HepG2 (cell line): ENCODE data around the gene CBL. TPM values are rescaled to one million over a fixed set of nuclear protein-coding genes. Genes with fewer than 3 reads are reported as not detected.

Experiments used
- ATAC-seq: fragments of 200-7000 bp; cut with Tn5 transposase; 3 replicates; pipeline ENCODE4 v1.9.1; 2020; ENCODE audit warnings: mild to moderate bottlenecking, moderate library complexity
- BruUV-seq: library from RNA; stranded (reverse); fragments of 400-500 nt; replicated peaks from 2 replicates; lab custom pipeline; 2021; lab: Mats Ljungman, UMichigan
- CTCF ChIA-PET: fragments of 300-600 bp; formaldehyde crosslinking; extraction: SDS; loops from one replicate; lab custom pipeline; 2021; ENCODE audit warnings: low total read pairs, inconsistent platforms, low intra/inter-chr PET ratio; lab: Yijun Ruan, JAX
- POLR2A ChIA-PET: fragments of 350-600 bp; sonication (Branson Sonifier 250); formaldehyde crosslinking; loops from one replicate; lab custom pipeline; 2020; ENCODE audit warnings: antibody characterized with exemption, inconsistent platforms; lab: Yijun Ruan, JAX
- DNase-seq: peaks from one replicate; pipeline ENCODE4 v3.0.0-alpha.2; 2015; ENCODE audit warnings: low spot score
- FAIRE-seq: peaks from 3 replicates; lab custom pipeline; 2011; peaks lifted over from hg19 to GRCh38; lab: Jason Lieb, UNC
- H2AFZ ChIP-seq: one replicate; pipeline ENCODE4 v1.6.1; 2011; ENCODE audit warnings: low read length, inconsistent platforms
- H3K27ac ChIP-seq: fragments of 300-600 bp; 3 replicates; pipeline ENCODE4 v1.8.0; 2011; ENCODE audit warnings: mixed run types, mild to moderate bottlenecking, mixed read lengths, low read length, inconsistent platforms; ENCODE audit not compliant: insufficient read depth; ENCODE audit errors: extremely low read length
- H3K27me3 ChIP-seq, 2 experiments: fragments of 200-600 bp in 1 of 2; 2 replicates in 1 of 2; 3 replicates in 1 of 2; pipeline versions ENCODE4 v1.6.0 to v1.8.0; 2011; ENCODE audit warnings: low read length in 2 of 2, mild to moderate bottlenecking in 2 of 2, moderate library complexity in 2 of 2, inconsistent platforms in 1 of 2; ENCODE audit not compliant: insufficient read depth in 2 of 2, control insufficient read depth in 1 of 2
- H3K36me3 ChIP-seq, 2 experiments: fragments of 200-600 bp in 1 of 2; replicated peaks in 1 of 2; 2 replicates in 1 of 2; 3 replicates in 1 of 2; pipeline versions ENCODE4 v1.5.1 to v1.8.0; 2011; ENCODE audit warnings: low read length in 2 of 2, inconsistent platforms in 1 of 2; ENCODE audit not compliant: insufficient read depth in 2 of 2, control insufficient read depth in 1 of 2
- H3K4me1 ChIP-seq: 2 replicates; pipeline ENCODE4 v1.5.1; 2012; ENCODE audit warnings: low read length, inconsistent platforms; ENCODE audit not compliant: insufficient read depth
- H3K4me2 ChIP-seq: 2 replicates; pipeline ENCODE4 v1.6.0; 2011; ENCODE audit warnings: low read depth, low read length, inconsistent platforms
- H3K4me3 ChIP-seq, 3 experiments: fragments of 200-600 bp in 1 of 3; sonication (generic), shearing (Covaris generic) in 1 of 3; replicated peaks in 1 of 3; 2 replicates each; pipeline ENCODE4 v1.5.1; 2011 to 2016; ENCODE audit warnings: low read length in 3 of 3, inconsistent platforms in 2 of 3, low read depth in 2 of 3, mild to moderate bottlenecking in 2 of 3, control low read depth in 1 of 3, mixed read lengths in 1 of 3; ENCODE audit not compliant: insufficient read depth in 1 of 3
- H3K79me2 ChIP-seq: one replicate; pipeline ENCODE4 v1.6.1; 2011; ENCODE audit warnings: low read length, inconsistent platforms; ENCODE audit not compliant: insufficient read depth
- H3K9ac ChIP-seq: 2 replicates; pipeline ENCODE4 v1.6.0; 2011; ENCODE audit warnings: mild to moderate bottlenecking, low read depth, low read length, inconsistent platforms; ENCODE audit not compliant: insufficient read depth
- H3K9me3 ChIP-seq: 2 replicates; pipeline ENCODE4 v1.5.1; 2012; ENCODE audit warnings: mild to moderate bottlenecking, low read length
- H4K20me1 ChIP-seq: 2 replicates; pipeline ENCODE4 v1.6.0; 2011; ENCODE audit warnings: inconsistent platforms, mild to moderate bottlenecking, low read length, moderate library complexity; ENCODE audit not compliant: insufficient read depth
- DNMT1 ChIP-seq: sonication (generic); formaldehyde crosslinking; IDR thresholded peaks from 2 replicates; pipeline ENCODE4 v1.5.1; 2020; ENCODE audit warnings: mild to moderate bottlenecking, missing genetic modification reagents
- FOXJ3 ChIP-seq: sonication (generic); formaldehyde crosslinking; IDR thresholded peaks from 2 replicates; pipeline ENCODE4 v1.4.0; 2020; ENCODE audit warnings: missing genetic modification reagents, mild to moderate bottlenecking, borderline replicate concordance
- FOXP4 ChIP-seq: sonication (generic); formaldehyde crosslinking; IDR thresholded peaks from 2 replicates; pipeline ENCODE4 v1.4.0; 2020; ENCODE audit warnings: missing genetic modification reagents
- HHEX ChIP-seq: IDR thresholded peaks from 2 replicates; pipeline ENCODE4 v1.6.1; 2016; ENCODE audit warnings: control low read depth
- KDM1A ChIP-seq: IDR thresholded peaks from 2 replicates; pipeline ENCODE4 v1.6.1; 2016; ENCODE audit warnings: missing compliant biosample characterization
- KMT2A ChIP-seq: sonication (generic); formaldehyde crosslinking; IDR thresholded peaks from 2 replicates; pipeline ENCODE4 v1.4.0; 2020; ENCODE audit warnings: missing genetic modification reagents
- KMT2B ChIP-seq: IDR thresholded peaks from 2 replicates; pipeline ENCODE4 v1.6.1; 2016; ENCODE audit warnings: missing genetic modification reagents, missing compliant biosample characterization
- NFRKB ChIP-seq: fragments of 450-650 bp; IDR thresholded peaks from 2 replicates; pipeline ENCODE4 v1.6.1; 2017
- PBX2 ChIP-seq: IDR thresholded peaks from 2 replicates; pipeline ENCODE4 v1.6.1; 2016; ENCODE audit warnings: control low read depth
- PHB2 ChIP-seq: fragments of 450-650 bp; IDR thresholded peaks from 2 replicates; pipeline ENCODE4 v1.6.1; 2018; ENCODE audit not compliant: partially characterized antibody
- PITX1 ChIP-seq: sonication (generic); formaldehyde crosslinking; IDR thresholded peaks from 2 replicates; pipeline ENCODE4 v1.5.1; 2020; ENCODE audit warnings: mild to moderate bottlenecking, missing genetic modification reagents
- PRDM4 ChIP-seq: sonication (generic); formaldehyde crosslinking; IDR thresholded peaks from 2 replicates; pipeline ENCODE4 v1.9.0; 2021; ENCODE audit warnings: missing genetic modification reagents, borderline replicate concordance
- SPEN ChIP-seq: sonication (generic); formaldehyde crosslinking; IDR thresholded peaks from 2 replicates; pipeline ENCODE4 v1.5.1; 2020; ENCODE audit warnings: low read depth, mild to moderate bottlenecking, missing genetic modification reagents
- ZFAT ChIP-seq: sonication (generic); formaldehyde crosslinking; conservative IDR thresholded peaks from 2 replicates; pipeline ENCODE4 v1.8.1; 2023; ENCODE audit warnings: missing genetic modification reagents, inconsistent platforms
- ZNF614 ChIP-seq: IDR thresholded peaks from 2 replicates; pipeline ENCODE4 v1.6.1; 2018; ENCODE audit warnings: missing biosample characterization, missing genetic modification reagents, inconsistent platforms, borderline replicate concordance
- ZNF639 ChIP-seq: conservative IDR thresholded peaks from 2 replicates; pipeline ENCODE4 v1.6.1; 2018; ENCODE audit warnings: missing genetic modification reagents
- ZNF704 ChIP-seq: sonication (generic); formaldehyde crosslinking; IDR thresholded peaks from 2 replicates; pipeline ENCODE4 v1.8.1; 2023; ENCODE audit warnings: mild to moderate bottlenecking, inconsistent platforms, moderate library complexity, missing genetic modification reagents, borderline replicate concordance
- ZSCAN20 ChIP-seq: sonication (generic); formaldehyde crosslinking; IDR thresholded peaks from 2 replicates; pipeline ENCODE4 v1.4.0; 2020; ENCODE audit warnings: missing genetic modification reagents, mild to moderate bottlenecking, borderline replicate concordance
- whole genome bisulfite sequencing: methylation state at CpG from one replicate; pipeline ENCODE4 v1.1.6; 2017; ENCODE audit warnings: low lambda C conversion rate; 5-methylcytosine and 5-hydroxymethylcytosine counted together
- in situ Hi-C: cut with HindIII; loops from 2 replicates; pipeline ENCODE4 v1.10.0; 2017; ENCODE audit warnings: low pct_unique_long_range_greater_than_20kb; ENCODE audit not compliant: extremely low pct_ligation_motif_present
- intact Hi-C: fragments of 100-400 bp; cut with micrococcal nuclease; formaldehyde crosslinking; loops from one replicate; pipeline ENCODE4 v1.10.0; 2022; ENCODE audit not compliant: unreplicated experiment
- polyA plus RNA-seq, 8 experiments: library from polyadenylated mRNA; depleted of rRNA in 3 of 8; stranded (reverse) in 7 of 8; unstranded in 1 of 8; fragments of >200 nt; fragmentation: Illumina TruSeq in 4 of 8; extraction: Trizol in 4 of 8; gene quantifications; 2 replicates each; pipeline versions ENCODE4 v1.2.1 to v1.2.3, GENCODE V29; 2011 to 2016; ENCODE audit warnings: low read depth in 4 of 8, missing spikeins in 1 of 8, mixed read lengths in 1 of 8; ENCODE audit not compliant: insufficient read depth in 1 of 8
- total RNA-seq, 5 experiments: library from RNA; depleted of rRNA; stranded (reverse); fragments of >200 nt; fragmentation: Illumina TruSeq; extraction: Trizol; gene quantifications; 2 replicates each; pipeline ENCODE4 v1.2.3, GENCODE V29; 2016; ENCODE audit warnings: low read depth in 1 of 5

The CBL gene
- total and polyA plus RNA-seq, 2 of the 13 experiments (the other 11 are each of a cell fraction or from before 2014, with no cell fraction given), result 6.6 to 7.4 TPM

- CTCF ChIA-PET, result no interaction called here
- intact Hi-C loops, result no loop called here
- POLR2A ChIA-PET, result no interaction called here
Observed at GRCh38 chr11:119267645-119268044, 61.5 kb downstream of the CBL start.

More at GRCh38 chr11:119267645-119268044, 61.5 kb downstream of the CBL start:
- DNase-seq, result no peak
- TF ChIP-seq PITX1 (CRISPR knock-in tag), result no peak
- TF ChIP-seq KDM1A (CRISPR knock-in tag), result no peak
- no peak for TF ChIP-seq NFRKB
- no peak for TF ChIP-seq ZNF704 (CRISPR knock-in tag)
- TF ChIP-seq HHEX, result no peak
- TF ChIP-seq PRDM4 (CRISPR knock-in tag), result no peak
- no peak for TF ChIP-seq ZNF614
- no peak for TF ChIP-seq PHB2
- no peak for TF ChIP-seq FOXP4
- TF ChIP-seq KMT2A, result no peak
- no peak for TF ChIP-seq DNMT1 (CRISPR knock-in tag)
- TF ChIP-seq KMT2B (CRISPR knock-in tag), result no peak
- TF ChIP-seq ZNF639 (CRISPR knock-in tag), result no peak
- TF ChIP-seq FOXJ3, result no peak
- TF ChIP-seq PBX2, result no peak
- TF ChIP-seq ZFAT (CRISPR knock-in tag), result no peak
- TF ChIP-seq ZSCAN20 (CRISPR knock-in tag), result no peak
- TF ChIP-seq SPEN, result no peak
- Histone ChIP-seq H3K79me2 (no peaks in the 10 kb centered on the region), H3K4me1 (no peaks in the 10 kb centered on the region), H2AFZ (no peak overlapping the region), H3K9ac (no peak overlapping the region), H3K4me2 (no peak overlapping the region), H3K27ac (no peak overlapping the region), H4K20me1 (no peaks in the 10 kb centered on the region), H3K4me3 (no peak overlapping the region), H3K27me3 (no peaks in the 10 kb centered on the region), H3K36me3 (no peaks in the 10 kb centered on the region; a peak in 2 of 5 replicates), H3K9me3 (no peaks in the 10 kb centered on the region)
- FAIRE-seq, result no peak
- WGBS, result 84% methylated on average over 5 of the region's 5 CpGs
- in situ Hi-C loops, result no loop called here
- BruUV-seq, result no TSS peak
- ATAC-seq, result no peak
